Spinal cord (tissue), 10 donors: ENCODE measurements around the gene SPAG16. TPM values are rescaled to one million over a fixed set of nuclear protein-coding genes. Genes with fewer than 3 reads are reported as not detected.

Experiments
- DNase-seq, 6 donors: peaks; one replicate each; pipeline versions ENCODE4 v3.0.0 to v3.0.0-alpha.2; 2013 to 2015; ENCODE audit warnings: low spot score in 6 of 6, low read depth in 4 of 6
- H3K27ac ChIP-seq: one replicate; pipeline ENCODE4 v1.5.1; 2013; ENCODE audit warnings: low read depth, low read length, control low read depth
- H3K27me3 ChIP-seq: one replicate; pipeline ENCODE4 v1.6.1; 2013; ENCODE audit warnings: low read length; ENCODE audit not compliant: control insufficient read depth, insufficient read depth
- H3K36me3 ChIP-seq: one replicate; pipeline ENCODE4 v1.6.1; 2013; ENCODE audit warnings: low read length; ENCODE audit not compliant: control insufficient read depth, insufficient read depth
- H3K4me1 ChIP-seq: one replicate; pipeline ENCODE4 v1.6.1; 2013; ENCODE audit warnings: low read length; ENCODE audit not compliant: control insufficient read depth, insufficient read depth
- H3K4me3 ChIP-seq: one replicate; pipeline ENCODE4 v1.5.1; 2013; ENCODE audit warnings: low read depth, low read length, control low read depth
- H3K9me3 ChIP-seq: one replicate; pipeline ENCODE4 v1.6.1; 2013; ENCODE audit warnings: low read length; ENCODE audit not compliant: control insufficient read depth, insufficient read depth
- WGBS: methylation state at CpG from one replicate; pipeline ENCODE4 v1.1.5; 2013; ENCODE audit warnings: missing lambda C conversion rate; ENCODE audit not compliant: insufficient coverage; 5-methylcytosine and 5-hydroxymethylcytosine counted together
- polyA plus RNA-seq, 2 donors: library from polyadenylated mRNA; unstranded; fragments of 120-200 nt; gene quantifications; one replicate each; pipeline ENCODE4 v1.2.1, GENCODE V29; 2013; ENCODE audit not compliant: insufficient read length in 2 of 2
- total RNA-seq, 2 donors: library from RNA; depleted of rRNA in 1 of 2; stranded (reverse); fragments of 120-200 nt in 1 of 2; fragments of >200 nt in 1 of 2; gene quantifications; one replicate each; pipeline versions ENCODE4 v1.2.3 to v1.2.4, GENCODE V29; 2013 to 2014
- donor health status: healthy.

Gene SPAG16
- total and polyA plus RNA-seq, 4 donors, result 47.4 to 86.2 (median 74.2) TPM

GRCh38 chr2:213766465-213766901 is 482.2 kb downstream of the SPAG16 start:
- no peaks in the 10 kb centered on the region for H3K27me3 ChIP-seq
- no peaks in the 10 kb centered on the region for H3K36me3 ChIP-seq
- WGBS, result 79% methylated on average over 2 of the region's 3 CpGs
- no peaks in the 10 kb centered on the region for H3K4me1 ChIP-seq
- no peak overlapping the region for H3K27ac ChIP-seq
- H3K4me3 ChIP-seq, result no peak overlapping the region
- H3K9me3 ChIP-seq, result no peaks in the 10 kb centered on the region
- DNase-seq, result no peak

GRCh38 chr2:213787869-213788268 is 503.6 kb downstream of the SPAG16 start:
- no peaks in the 10 kb centered on the region for H3K4me1 ChIP-seq
- no peaks in the 10 kb centered on the region for H3K27me3 ChIP-seq
- no peak overlapping the region for H3K4me3 ChIP-seq
- no peaks in the 10 kb centered on the region for H3K9me3 ChIP-seq
- H3K27ac ChIP-seq, result no peak overlapping the region
- no CpG with 5 or more reads among the region's 2 CpGs for WGBS
- no peaks in the 10 kb centered on the region for H3K36me3 ChIP-seq
- DNase-seq, result no peak

DNA sequence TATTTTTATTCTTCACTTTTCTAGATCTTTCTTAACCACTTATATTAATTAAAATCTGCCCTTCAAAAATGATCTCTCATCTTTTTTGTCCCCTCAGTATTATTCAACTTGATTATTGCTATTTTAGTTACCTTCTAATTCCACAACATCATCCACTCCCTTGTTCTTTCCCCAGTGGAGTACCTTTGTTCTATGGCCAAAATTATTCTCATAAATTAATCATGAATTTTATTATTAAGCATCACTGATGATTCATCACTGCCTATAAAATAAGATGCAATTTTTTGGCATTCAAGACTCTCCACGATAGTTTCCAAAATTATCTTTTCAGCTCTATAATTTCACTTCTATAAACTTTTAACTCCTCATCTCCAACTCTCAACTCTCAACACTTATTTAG is 505.7 kb downstream of the SPAG16 start:
- no peak overlapping the region for H3K27ac ChIP-seq
- no peak overlapping the region for H3K4me3 ChIP-seq
- no peaks in the 10 kb centered on the region for H3K4me1 ChIP-seq
- H3K9me3 ChIP-seq, result no peaks in the 10 kb centered on the region
- no peak for DNase-seq
- WGBS, result 78% methylated on average over 1 of the region's 1 CpG
- H3K27me3 ChIP-seq, result no peaks in the 10 kb centered on the region
- H3K36me3 ChIP-seq, result no peaks in the 10 kb centered on the region

DNA sequence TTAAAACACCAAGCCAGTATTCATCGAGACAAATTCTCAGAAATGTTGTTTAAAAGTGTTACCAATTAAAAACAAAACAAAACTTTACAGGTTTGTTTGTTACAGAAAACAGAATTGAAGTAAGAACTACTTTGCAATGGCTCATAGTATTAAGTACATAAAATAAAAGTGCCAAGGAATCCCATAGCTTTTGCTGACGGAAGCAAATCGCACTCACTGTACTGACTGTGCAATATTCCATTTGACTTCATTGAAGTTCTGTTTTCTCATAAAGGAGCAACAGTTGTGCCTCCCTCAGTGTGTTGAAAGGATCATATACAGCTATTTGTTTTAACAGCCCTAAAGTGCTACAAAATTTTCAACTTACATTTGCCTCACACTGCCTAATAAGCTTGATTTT is 507.8 kb downstream of the SPAG16 start:
- no peak for DNase-seq
- Histone ChIP-seq H3K36me3 (no peaks in the 10 kb centered on the region), H3K4me1 (no peaks in the 10 kb centered on the region), H3K4me3 (no peak overlapping the region), H3K9me3 (no peaks in the 10 kb centered on the region), H3K27ac (no peak overlapping the region), H3K27me3 (no peaks in the 10 kb centered on the region)
- no CpG with 5 or more reads among the region's 3 CpGs for WGBS

GRCh38 chr2:213806125-213806726 is 522.0 kb downstream of the SPAG16 start:
- no peaks in the 10 kb centered on the region for H3K27me3 ChIP-seq
- no peaks in the 10 kb centered on the region for H3K9me3 ChIP-seq
- H3K4me3 ChIP-seq, result no peak overlapping the region
- no peaks in the 10 kb centered on the region for H3K4me1 ChIP-seq
- H3K36me3 ChIP-seq, result no peaks in the 10 kb centered on the region
- no peak overlapping the region for H3K27ac ChIP-seq
- WGBS, result no CpG with 5 or more reads among the region's 1 CpG
- peak in 4 of 6 donors; percentile 13 to 90 (median 52) for DNase-seq

DNA sequence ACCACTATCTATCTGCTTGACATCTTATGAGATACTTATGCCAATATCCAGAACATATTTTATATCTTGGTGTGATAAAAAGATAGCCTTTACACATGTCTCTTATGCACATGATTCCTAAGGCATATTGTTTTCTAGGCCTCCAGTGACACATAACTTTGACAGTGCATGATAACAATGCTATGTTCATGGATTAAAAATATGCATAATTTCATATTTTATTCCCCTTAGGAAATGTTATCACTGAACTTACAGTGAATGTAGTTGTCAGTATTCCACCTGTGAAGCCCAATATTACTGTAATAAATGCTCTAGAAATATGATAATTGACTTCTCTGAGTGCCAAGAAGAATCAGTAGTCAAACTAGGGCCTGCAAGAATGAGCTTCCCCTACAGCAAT is 532.3 kb downstream of the SPAG16 start:
- no peaks in the 10 kb centered on the region for H3K4me1 ChIP-seq

GRCh38 chr2:213818436-213818835 is 534.2 kb downstream of the SPAG16 start:
- no peak for DNase-seq
- Histone ChIP-seq H3K27ac (no peak overlapping the region), H3K4me1 (no peaks in the 10 kb centered on the region), H3K9me3 (peaks cover 2% of the 10 kb centered on the region), H3K4me3 (no peak overlapping the region), H3K36me3 (no peaks in the 10 kb centered on the region), H3K27me3 (no peaks in the 10 kb centered on the region)
- no CpG with 5 or more reads among the region's 1 CpG for WGBS

More for the DNA sequence above, 532.3 kb downstream of the SPAG16 start:
- Histone ChIP-seq H3K9me3 (peaks cover 2% of the 10 kb centered on the region), H3K27ac (no peak overlapping the region), H3K27me3 (no peaks in the 10 kb centered on the region), H3K36me3 (no peaks in the 10 kb centered on the region), H3K4me3 (no peak overlapping the region)
- no peak for DNase-seq

- Histone ChIP-seq H3K4me1 (no peaks in the 10 kb centered on the region), H3K36me3 (no peaks in the 10 kb centered on the region), H3K9me3 (no peaks in the 10 kb centered on the region), H3K4me3 (no peak overlapping the region), H3K27ac (no peak overlapping the region), H3K27me3 (no peaks in the 10 kb centered on the region)
- DNase-seq, result no peak
Observed at GRCh38 chr2:213834331-213834730, 550.1 kb downstream of the SPAG16 start.

GRCh38 chr2:213834746-213835145 is 550.5 kb downstream of the SPAG16 start:
- no CpG with 5 or more reads among the region's 1 CpG for WGBS
- Histone ChIP-seq H3K36me3 (no peaks in the 10 kb centered on the region), H3K9me3 (no peaks in the 10 kb centered on the region), H3K27ac (no peak overlapping the region), H3K4me3 (no peak overlapping the region), H3K4me1 (no peaks in the 10 kb centered on the region), H3K27me3 (no peaks in the 10 kb centered on the region)
- no peak for DNase-seq

GRCh38 chr2:213846856-213847255 is 562.6 kb downstream of the SPAG16 start:
- Histone ChIP-seq H3K27me3 (no peaks in the 10 kb centered on the region), H3K4me1 (no peaks in the 10 kb centered on the region), H3K4me3 (no peak overlapping the region), H3K27ac (no peak overlapping the region), H3K36me3 (no peaks in the 10 kb centered on the region), H3K9me3 (no peaks in the 10 kb centered on the region)
- no peak for DNase-seq
- WGBS, result 71% methylated on average over 1 of the region's 1 CpG
